ENCODE measurements around the gene MKKS.
"Not testable (repeated sequence)": the region's sequence is repeated elsewhere in the genome, so short reads cannot be mapped to it uniquely, and the experiment has no call there.

MKKS gene

DNA sequence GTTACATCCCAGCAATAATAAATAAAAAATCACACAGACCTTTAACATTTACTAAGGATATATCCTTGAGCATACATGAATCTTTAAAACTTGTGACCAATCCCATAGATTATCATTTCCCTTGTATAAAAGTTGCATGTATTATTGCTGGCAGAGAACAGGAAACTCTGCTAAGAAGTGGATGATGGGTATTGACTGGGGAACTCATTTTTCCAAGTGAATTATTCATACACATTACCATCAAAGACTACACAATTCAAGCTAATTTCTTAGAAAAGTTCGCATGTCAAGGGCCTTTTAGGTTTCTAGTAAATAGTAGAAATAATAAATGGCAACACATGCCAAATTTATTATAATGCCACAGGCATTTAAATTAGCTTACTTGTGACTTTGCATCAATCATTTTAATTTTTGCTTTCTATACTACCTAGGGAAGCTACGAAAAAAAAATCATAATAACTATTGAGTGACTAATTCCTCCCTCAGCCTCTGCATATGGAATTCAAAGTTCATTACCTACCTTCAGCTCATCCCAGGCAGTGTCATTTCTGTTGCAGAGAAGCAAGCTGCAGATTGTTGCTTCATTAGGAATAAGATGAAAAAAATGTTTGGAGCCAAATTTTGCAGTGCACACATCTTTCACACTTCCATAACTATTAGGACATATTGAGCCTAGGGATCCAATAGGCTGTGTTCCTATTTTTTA, 25.8 kb downstream of the MKKS start:
- TF ChIP-seq, protein P1, sequence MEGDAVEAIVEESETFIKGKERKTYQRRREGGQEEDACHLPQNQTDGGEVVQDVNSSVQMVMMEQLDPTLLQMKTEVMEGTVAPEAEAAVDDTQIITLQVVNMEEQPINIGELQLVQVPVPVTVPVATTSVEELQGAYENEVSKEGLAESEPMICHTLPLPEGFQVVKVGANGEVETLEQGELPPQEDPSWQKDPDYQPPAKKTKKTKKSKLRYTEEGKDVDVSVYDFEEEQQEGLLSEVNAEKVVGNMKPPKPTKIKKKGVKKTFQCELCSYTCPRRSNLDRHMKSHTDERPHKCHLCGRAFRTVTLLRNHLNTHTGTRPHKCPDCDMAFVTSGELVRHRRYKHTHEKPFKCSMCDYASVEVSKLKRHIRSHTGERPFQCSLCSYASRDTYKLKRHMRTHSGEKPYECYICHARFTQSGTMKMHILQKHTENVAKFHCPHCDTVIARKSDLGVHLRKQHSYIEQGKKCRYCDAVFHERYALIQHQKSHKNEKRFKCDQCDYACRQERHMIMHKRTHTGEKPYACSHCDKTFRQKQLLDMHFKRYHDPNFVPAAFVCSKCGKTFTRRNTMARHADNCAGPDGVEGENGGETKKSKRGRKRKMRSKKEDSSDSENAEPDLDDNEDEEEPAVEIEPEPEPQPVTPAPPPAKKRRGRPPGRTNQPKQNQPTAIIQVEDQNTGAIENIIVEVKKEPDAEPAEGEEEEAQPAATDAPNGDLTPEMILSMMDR (conservative IDR thresholded peaks at IDR 0.05; ENCODE audit: control insufficient read depth, insufficient read depth, low read depth, low read length) = no peak
- DNase-seq (ENCODE audit: low read depth) = no peak

DNA sequence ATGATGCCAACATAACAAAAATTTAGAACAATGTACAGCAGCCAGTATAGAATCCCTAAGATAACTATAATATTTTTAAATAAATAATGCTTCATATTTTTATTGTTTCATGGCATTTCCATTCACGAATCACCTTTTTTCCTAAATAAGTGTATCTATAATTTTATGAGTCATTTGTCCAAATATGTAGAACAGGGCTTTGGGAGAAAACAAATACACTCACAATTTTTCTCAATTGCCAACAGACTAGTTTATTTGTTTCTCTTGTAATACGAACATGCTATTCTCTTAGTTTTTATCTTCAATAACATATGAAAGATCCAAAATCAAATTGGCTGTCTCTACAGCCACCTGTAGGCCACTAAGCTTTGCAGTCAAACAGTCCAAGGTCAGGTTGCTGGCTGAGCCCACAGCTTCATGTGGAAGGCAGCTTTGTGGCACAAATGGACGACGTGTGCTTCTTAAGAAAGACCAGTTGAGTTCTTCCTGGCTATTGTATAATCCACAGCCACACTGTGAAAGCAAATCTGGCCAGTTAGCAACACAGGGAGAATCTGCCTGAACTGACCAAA, 29.0 kb downstream of the MKKS start:
- DNase-seq (ENCODE audit: low read depth) = no peak
- TF ChIP-seq, protein P1 (conservative IDR thresholded peaks at IDR 0.05; ENCODE audit: control insufficient read depth, insufficient read depth, low read depth, low read length) = no peak
- no peak overlapping the region for H3K4me3 ChIP-seq (ENCODE audit: control insufficient read depth, low read depth, low read length)

More for the DNA sequence above, 25.8 kb downstream of the MKKS start:
- H3K4me3 ChIP-seq (ENCODE audit: control insufficient read depth, low read depth, low read length) = no peak overlapping the region

DNA sequence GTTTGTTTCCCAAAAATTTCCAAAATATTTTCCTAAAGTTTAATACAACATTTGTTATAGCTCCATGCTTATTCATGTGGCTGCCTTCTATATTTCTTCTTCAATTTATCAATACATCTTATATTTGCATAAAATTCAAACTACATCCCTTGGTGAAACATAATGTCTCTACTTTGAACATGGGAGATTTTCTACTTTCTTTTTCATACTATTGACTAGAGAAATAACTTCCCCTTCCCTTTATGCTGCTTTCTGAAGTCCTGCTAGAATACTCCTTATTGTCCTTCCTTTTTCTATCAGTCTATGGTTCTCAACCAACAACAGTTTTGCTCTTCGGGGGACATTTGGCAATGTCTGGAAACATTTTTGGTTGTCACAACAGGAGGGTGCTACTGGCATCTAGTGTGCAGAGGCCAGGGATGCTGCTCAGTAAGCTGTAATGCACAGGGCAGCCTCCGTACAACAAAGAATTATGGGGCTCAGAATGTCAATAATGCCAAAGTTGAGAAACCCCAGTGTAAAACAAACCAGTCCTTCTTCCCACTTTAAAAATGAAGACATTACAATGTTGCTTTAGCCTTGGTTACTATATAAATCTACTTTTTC, 29.9 kb downstream of the MKKS start:
- H3K4me3 ChIP-seq (ENCODE audit: control insufficient read depth, low read depth, low read length) = no peak overlapping the region
- no peak for DNase-seq (ENCODE audit: low read depth)
- TF ChIP-seq, protein P1 (conservative IDR thresholded peaks at IDR 0.05; ENCODE audit: control insufficient read depth, insufficient read depth, low read depth, low read length) = no peak

DNA sequence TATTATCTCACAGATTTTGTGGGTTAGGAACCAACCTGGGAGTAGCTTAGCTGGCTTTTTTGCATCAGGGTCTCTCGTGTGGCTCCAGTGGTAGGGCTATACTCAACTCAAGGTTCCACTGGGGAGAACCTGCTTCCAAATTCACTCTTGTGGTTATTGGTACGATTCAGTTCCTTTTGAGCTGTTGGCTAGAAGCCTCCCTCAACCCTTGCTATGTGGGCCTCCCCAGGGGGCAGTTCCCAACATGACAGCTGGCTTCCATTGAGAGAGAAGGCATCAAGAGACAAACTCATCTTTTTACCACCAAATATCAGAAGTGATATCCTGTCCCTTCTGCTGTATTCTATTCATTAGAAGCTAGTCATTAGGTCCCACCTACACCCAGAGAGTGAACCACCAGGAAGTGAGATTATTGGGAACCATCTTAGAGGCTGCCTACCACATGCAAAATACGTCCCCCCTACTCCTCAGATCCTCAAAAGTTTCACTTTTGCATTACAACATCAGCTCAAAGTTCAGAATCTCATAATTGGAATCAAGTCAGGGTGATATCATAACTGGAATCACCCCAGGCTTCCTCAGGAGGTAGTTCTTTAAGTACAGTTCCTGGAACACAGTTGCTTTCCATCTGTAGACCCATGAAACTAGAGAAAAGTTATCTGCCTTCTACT, 30.9 kb downstream of the MKKS start:
- TF ChIP-seq, protein P1 (conservative IDR thresholded peaks at IDR 0.05; ENCODE audit: control insufficient read depth, insufficient read depth, low read depth, low read length) = no peak
- H3K4me3 ChIP-seq (ENCODE audit: control insufficient read depth, low read depth, low read length) = no peak overlapping the region
- peak; percentile 34 for DNase-seq (ENCODE audit: low read depth)

DNA sequence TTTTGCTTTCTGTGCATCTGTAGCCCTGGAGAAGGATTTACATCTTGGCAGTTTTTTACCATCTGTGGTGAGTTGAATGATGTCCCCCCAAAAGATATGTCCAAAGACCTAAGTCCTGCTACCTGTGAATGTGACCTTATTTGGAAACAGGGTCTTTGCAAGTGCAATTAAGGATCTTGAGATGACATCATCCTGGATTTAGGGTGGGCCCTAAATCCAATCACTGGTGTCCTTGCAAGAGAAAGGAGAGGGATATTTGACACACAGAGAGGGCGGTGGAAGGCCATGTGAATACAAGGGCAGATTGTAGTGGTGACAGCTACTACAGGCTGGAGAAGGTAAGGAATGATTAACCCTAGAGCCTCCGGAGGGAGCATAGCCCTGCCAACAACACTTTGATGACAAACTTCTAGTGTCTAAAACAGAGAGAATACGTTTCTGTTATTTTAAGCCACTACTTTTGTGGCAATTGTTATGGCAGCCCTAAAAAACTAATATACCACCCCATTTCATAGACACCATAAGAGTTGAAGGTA, 35.1 kb downstream of the MKKS start:
- no peak overlapping the region for H3K4me3 ChIP-seq (ENCODE audit: control insufficient read depth, low read depth, low read length)
- DNase-seq (ENCODE audit: low read depth) = no peak
- TF ChIP-seq, protein P1 (conservative IDR thresholded peaks at IDR 0.05; ENCODE audit: control insufficient read depth, insufficient read depth, low read depth, low read length) = no peak

DNA sequence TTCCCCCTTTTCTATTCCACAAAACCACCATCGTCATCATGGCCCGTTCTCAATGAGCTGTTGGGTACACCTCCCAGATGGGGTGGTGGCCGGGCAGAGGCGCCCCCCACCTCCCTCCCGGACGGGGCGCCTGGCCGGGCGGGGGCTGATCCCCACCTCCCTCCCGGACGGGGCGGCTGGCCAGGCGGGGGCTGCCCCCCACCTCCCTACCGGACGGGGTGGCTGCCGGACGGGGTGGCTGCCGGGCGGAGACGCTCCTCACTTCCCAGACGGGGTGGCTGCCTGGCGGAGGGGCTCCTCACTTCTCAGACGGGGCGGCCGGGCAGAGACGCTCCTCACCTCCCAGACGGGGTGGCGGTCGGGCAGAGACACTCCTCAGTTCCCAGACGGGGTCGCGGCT, 39.3 kb downstream of the MKKS start:
- DNase-seq (ENCODE audit: low read depth); H3K4me3 ChIP-seq (ENCODE audit: control insufficient read depth, low read depth, low read length): not testable (repeated sequence)

DNA sequence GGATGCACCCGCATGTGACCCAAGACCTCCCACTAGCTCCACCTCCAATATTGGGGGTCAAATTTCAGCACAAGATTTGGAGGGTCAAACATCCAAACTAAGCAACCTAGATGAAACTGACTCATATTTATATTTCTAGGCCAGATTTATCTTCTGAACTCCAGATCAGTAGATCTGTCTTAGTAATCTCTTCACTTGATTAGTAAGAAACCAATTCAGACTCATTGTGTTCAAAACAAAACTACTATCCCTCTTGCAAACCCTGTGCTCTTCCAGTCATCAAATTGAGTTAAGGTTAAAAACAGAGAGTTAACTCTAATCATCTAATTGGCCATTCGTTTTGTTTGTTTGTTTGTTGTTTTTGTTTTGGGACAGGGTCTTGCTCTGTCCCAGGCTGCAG, 43.3 kb downstream of the MKKS start:
- H3K4me3 ChIP-seq (ENCODE audit: control insufficient read depth, low read depth, low read length) = no peak overlapping the region
- DNase-seq (ENCODE audit: low read depth) = no peak
- TF ChIP-seq, protein P1 (conservative IDR thresholded peaks at IDR 0.05; ENCODE audit: control insufficient read depth, insufficient read depth, low read depth, low read length) = no peak
